Lower leg skin (tissue), 4 donors: ENCODE data around the gene WDFY4. TPM values are rescaled to one million over a fixed set of nuclear protein-coding genes. Genes with fewer than 3 reads are reported as not detected.

Experiments used
- DNase-seq, 2 donors: peaks; one replicate each; pipeline ENCODE4 v3.0.0-alpha.2; 2019; ENCODE audit warnings: low spot score in 2 of 2
- H3K4me3 ChIP-seq: fragments of 200-600 bp; sonication (generic); 2 replicates; pipeline ENCODE4 v1.5.1; 2017; ENCODE audit warnings: mild to moderate bottlenecking, low read depth; ENCODE audit not compliant: poor library complexity, severe bottlenecking
- POLR2A ChIP-seq, 2 donors: fragments of 450-650 bp; IDR thresholded peaks; one replicate each; pipeline ENCODE4 v1.6.1; 2016 to 2017; ENCODE audit warnings: antibody characterized with exemption in 2 of 2, mild to moderate bottlenecking in 1 of 2, moderate library complexity in 1 of 2
- WGBS, 2 donors: methylation state at CpG; one replicate each; pipeline ENCODE4 v1.1.5; 2018; 5-methylcytosine and 5-hydroxymethylcytosine counted together
- intact Hi-C: fragments of 100-400 bp; cut with DNase I; formaldehyde crosslinking; loops from one replicate; pipeline ENCODE4 v1.15.0; 2023; ENCODE audit warnings: low total_unique reads
- total RNA-seq, 4 donors: library from RNA; depleted of rRNA; stranded (reverse); fragments of >200 nt; gene quantifications; one replicate each; pipeline ENCODE4 v1.1.0, GENCODE V29; 2016
- TF ChIP-seq, protein P1 (sequence below), 3 donors: fragments of 450-650 bp; IDR thresholded peaks; one replicate each; pipeline ENCODE4 v1.5.1; 2016; ENCODE audit warnings: antibody characterized with exemption in 3 of 3, mild to moderate bottlenecking in 3 of 3, moderate library complexity in 2 of 3

Gene WDFY4
- total RNA-seq, 4 donors from 2014 or later = 0.91 to 4.2 (median 1.1) TPM

GRCh38 chr10:48970046-48970445 lies 285.4 kb downstream of the WDFY4 start:
- no peak for DNase-seq
- H3K4me3 ChIP-seq = no peak overlapping the region
- intact Hi-C loops = loop anchor here (5.0 to 10.0 kb wide), 3 partner anchors 195 to 542 kb away; no protein-coding TSS in a partner anchor
- TF ChIP-seq, protein P1, sequence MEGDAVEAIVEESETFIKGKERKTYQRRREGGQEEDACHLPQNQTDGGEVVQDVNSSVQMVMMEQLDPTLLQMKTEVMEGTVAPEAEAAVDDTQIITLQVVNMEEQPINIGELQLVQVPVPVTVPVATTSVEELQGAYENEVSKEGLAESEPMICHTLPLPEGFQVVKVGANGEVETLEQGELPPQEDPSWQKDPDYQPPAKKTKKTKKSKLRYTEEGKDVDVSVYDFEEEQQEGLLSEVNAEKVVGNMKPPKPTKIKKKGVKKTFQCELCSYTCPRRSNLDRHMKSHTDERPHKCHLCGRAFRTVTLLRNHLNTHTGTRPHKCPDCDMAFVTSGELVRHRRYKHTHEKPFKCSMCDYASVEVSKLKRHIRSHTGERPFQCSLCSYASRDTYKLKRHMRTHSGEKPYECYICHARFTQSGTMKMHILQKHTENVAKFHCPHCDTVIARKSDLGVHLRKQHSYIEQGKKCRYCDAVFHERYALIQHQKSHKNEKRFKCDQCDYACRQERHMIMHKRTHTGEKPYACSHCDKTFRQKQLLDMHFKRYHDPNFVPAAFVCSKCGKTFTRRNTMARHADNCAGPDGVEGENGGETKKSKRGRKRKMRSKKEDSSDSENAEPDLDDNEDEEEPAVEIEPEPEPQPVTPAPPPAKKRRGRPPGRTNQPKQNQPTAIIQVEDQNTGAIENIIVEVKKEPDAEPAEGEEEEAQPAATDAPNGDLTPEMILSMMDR (IDR thresholded peaks at IDR 0.05) = no peak
- TF ChIP-seq POLR2A (IDR thresholded peaks at IDR 0.05) = no peak
- WGBS, 2 donors = 90 to 94% methylated on average over 13 to 14 of the region's 14 CpGs

- no peak for TF ChIP-seq POLR2A (IDR thresholded peaks at IDR 0.05)
- TF ChIP-seq, protein P1 (IDR thresholded peaks at IDR 0.05) = no peak
- DNase-seq = no peak
- WGBS, 2 donors = 90 to 91% methylated on average over 4 of the region's 4 CpGs
- intact Hi-C loops = loop anchor here (5.0 to 10.0 kb wide), 3 partner anchors 194 to 542 kb away; no protein-coding TSS in a partner anchor
- H3K4me3 ChIP-seq = no peak overlapping the region
Measured at GRCh38 chr10:48970654-48971053, 286.0 kb downstream of the WDFY4 start.

- no peak overlapping the region for H3K4me3 ChIP-seq
- 44 to 60% methylated on average over 5 of the region's 5 CpGs for WGBS, 2 donors
- TF ChIP-seq, protein P1 (IDR thresholded peaks at IDR 0.05) = no peak
- TF ChIP-seq POLR2A (IDR thresholded peaks at IDR 0.05) = no peak
- intact Hi-C loops = loop anchor here (5.0 to 10.0 kb wide), 3 partner anchors 192 to 539 kb away; no protein-coding TSS in a partner anchor
- DNase-seq = no peak
Measured at GRCh38 chr10:48973065-48973464, 288.4 kb downstream of the WDFY4 start.

- TF ChIP-seq POLR2A (IDR thresholded peaks at IDR 0.05) = no peak
- TF ChIP-seq, protein P1 (IDR thresholded peaks at IDR 0.05) = no peak
- intact Hi-C loops = loop anchor here (5.0 to 10.0 kb wide), 3 partner anchors 190 to 538 kb away; no protein-coding TSS in a partner anchor
- no peak for DNase-seq
- H3K4me3 ChIP-seq = no peak overlapping the region
- WGBS, 2 donors = 94 to 96% methylated on average over 12 of the region's 12 CpGs
Measured at GRCh38 chr10:48974510-48975156, 290.0 kb downstream of the WDFY4 start.

DNA sequence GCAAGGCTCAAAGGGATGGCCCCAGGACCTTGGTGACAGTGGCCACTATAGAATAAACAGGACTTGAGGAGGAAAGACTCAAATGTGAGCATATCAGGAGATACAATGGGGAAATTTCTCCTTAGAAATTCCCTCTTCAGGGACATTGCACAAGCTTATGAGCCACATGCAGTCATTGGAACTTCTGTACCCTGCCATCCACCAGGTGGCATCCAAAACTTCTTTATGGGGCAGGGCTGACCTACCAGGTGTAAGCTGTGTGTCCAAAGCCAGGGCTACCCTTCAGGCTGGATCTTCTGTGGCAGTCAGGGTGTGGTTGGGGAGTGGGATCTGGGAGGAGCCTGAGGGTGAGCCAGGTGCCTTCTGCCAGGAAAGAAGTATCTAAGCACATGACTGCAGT lies 291.5 kb downstream of the WDFY4 start:
- TF ChIP-seq, protein P1 (IDR thresholded peaks at IDR 0.05) = no peak
- TF ChIP-seq POLR2A (IDR thresholded peaks at IDR 0.05) = no peak
- no peak overlapping the region for H3K4me3 ChIP-seq
- intact Hi-C loops = loop anchor here (10.0 kb wide), 1 partner anchor 189 kb away; no protein-coding TSS in a partner anchor
- DNase-seq = no peak
